H1 (cell line): Measurements from ENCODE around the gene AGAP1. TPM values are rescaled to one million over a fixed set of nuclear protein-coding genes. Genes with fewer than 3 reads are reported as not detected.

Experiments used
- CTCF ChIA-PET: fragments of 300-600 bp; sonication (Branson Sonifier 250); formaldehyde crosslinking; loops from one replicate; lab custom pipeline; 2021; ENCODE audit not compliant: partially characterized antibody; lab: Charles Lee
- POLR2A ChIA-PET: fragments of 300-600 bp; sonication (Branson Sonifier 250); formaldehyde crosslinking; loops from one replicate; lab custom pipeline; 2021; ENCODE audit warnings: inconsistent platforms; ENCODE audit not compliant: partially characterized antibody; lab: Charles Lee
- DNase-seq, 2 experiments: peaks; one replicate each; pipeline versions ENCODE4 v3.0.0 to v3.0.0-alpha.2; 2010 to 2022; ENCODE audit warnings: low spot score in 2 of 2, low read depth in 1 of 2, mixed read lengths in 1 of 2
- FAIRE-seq: peaks from 2 replicates; lab custom pipeline; 2011; peaks lifted over from hg19 to GRCh38; lab: Jason Lieb, UNC
- H2AFZ ChIP-seq: 2 replicates; pipeline ENCODE4 v1.8.1; 2012; ENCODE audit warnings: low read length, inconsistent platforms
- H2AK5ac ChIP-seq: 2 replicates; pipeline ENCODE4 v1.6.1; 2013; ENCODE audit warnings: low read depth, low read length
- H2BK120ac ChIP-seq: replicated peaks from 2 replicates; pipeline ENCODE3; 2013; ENCODE audit warnings: low read depth, low read length, inconsistent platforms
- H2BK12ac ChIP-seq: 2 replicates; pipeline ENCODE4 v1.6.1; 2013; ENCODE audit warnings: low read depth, low read length
- H2BK15ac ChIP-seq: 2 replicates; pipeline ENCODE4 v1.6.1; 2013; ENCODE audit warnings: low read length
- H2BK20ac ChIP-seq: 2 replicates; pipeline ENCODE4 v1.6.1; 2013; ENCODE audit warnings: low read length
- H2BK5ac ChIP-seq: 2 replicates; pipeline ENCODE4 v1.6.1; 2013; ENCODE audit warnings: low read depth, low read length
- H3K14ac ChIP-seq: 2 replicates; pipeline ENCODE4 v1.6.1; 2013; ENCODE audit warnings: inconsistent platforms; ENCODE audit not compliant: insufficient read length
- H3K18ac ChIP-seq: 2 replicates; pipeline ENCODE4 v1.6.1; 2013; ENCODE audit warnings: low read length; ENCODE audit errors: extremely low read depth
- H3K23ac ChIP-seq: 2 replicates; pipeline ENCODE4 v1.6.1; 2013; ENCODE audit warnings: inconsistent platforms; ENCODE audit not compliant: insufficient read length
- H3K23me2 ChIP-seq: 2 replicates; pipeline ENCODE4 v1.6.1; 2013; ENCODE audit warnings: low read depth, low read length
- H3K27ac ChIP-seq: 2 replicates; pipeline ENCODE4 v1.6.1; 2011; ENCODE audit warnings: low read depth, low read length, inconsistent platforms
- H3K27me3 ChIP-seq, 4 experiments: replicated peaks in 1 of 4; 1 replicate in 1 of 4; 2 replicates in 3 of 4; pipeline versions ENCODE4 v1.6.1 to v1.8.1; 2011 to 2013; ENCODE audit warnings: low read length in 3 of 4, mild to moderate bottlenecking in 3 of 4, inconsistent platforms in 2 of 4, mixed read lengths in 2 of 4, moderate library complexity in 1 of 4; ENCODE audit not compliant: control insufficient read depth in 3 of 4, insufficient read depth in 3 of 4; ENCODE audit errors: extremely low read depth in 1 of 4
- H3K36me3 ChIP-seq, 4 experiments: 2 replicates each; pipeline versions ENCODE4 v1.6.1 to v1.8.1; 2011 to 2013; ENCODE audit warnings: mild to moderate bottlenecking in 4 of 4, low read length in 3 of 4, moderate library complexity in 2 of 4, control low read depth in 1 of 4, inconsistent platforms in 1 of 4; ENCODE audit not compliant: insufficient read depth in 4 of 4, control insufficient read depth in 2 of 4
- H3K4ac ChIP-seq: replicated peaks from 2 replicates; pipeline ENCODE3; 2013; ENCODE audit warnings: low read length, low read depth, mixed read lengths, inconsistent platforms; ENCODE audit not compliant: insufficient read length
- H3K4me1 ChIP-seq, 4 experiments: replicated peaks in 1 of 4; 1 replicate in 1 of 4; 2 replicates in 3 of 4; pipeline versions ENCODE4 v1.6.1 to v1.8.1; 2011 to 2013; ENCODE audit warnings: low read length in 3 of 4, inconsistent platforms in 2 of 4, mixed read lengths in 1 of 4; ENCODE audit not compliant: insufficient read depth in 4 of 4, control insufficient read depth in 3 of 4
- H3K4me2 ChIP-seq, 2 experiments: 2 replicates each; pipeline versions ENCODE4 v1.6.1 to v1.8.1; 2011 to 2013; ENCODE audit warnings: low read depth in 2 of 2, low read length in 2 of 2, control low read depth in 1 of 2, inconsistent platforms in 1 of 2, mild to moderate bottlenecking in 1 of 2; ENCODE audit not compliant: insufficient read depth in 1 of 2
- H3K4me3 ChIP-seq, 4 experiments: fragments of 200-600, 300-600 bp in 1 of 4; sonication (generic), shearing (Covaris generic), sonication (Bioruptor Twin) in 1 of 4; 2 replicates each; pipeline versions ENCODE4 v1.5.1 to v1.8.1; 2011 to 2016; ENCODE audit warnings: low read length in 4 of 4, low read depth in 3 of 4, control low read depth in 2 of 4, inconsistent platforms in 2 of 4, mild to moderate bottlenecking in 2 of 4, mixed read lengths in 1 of 4, moderate library complexity in 1 of 4; ENCODE audit not compliant: insufficient read depth in 2 of 4; ENCODE audit errors: extremely low read depth in 1 of 4
- H3K56ac ChIP-seq: replicated peaks from 2 replicates; pipeline ENCODE3; 2013; ENCODE audit warnings: low read depth, mild to moderate bottlenecking, mixed read lengths, low read length, inconsistent platforms; ENCODE audit not compliant: insufficient read length
- H3K79me1 ChIP-seq: 2 replicates; pipeline ENCODE4 v1.6.1; 2013; ENCODE audit warnings: low read depth, low read length, control low read depth
- H3K79me2 ChIP-seq, 2 experiments: 2 replicates each; pipeline versions ENCODE4 v1.6.1 to v1.8.1; 2012 to 2013; ENCODE audit warnings: low read length in 2 of 2, mild to moderate bottlenecking in 2 of 2, inconsistent platforms in 1 of 2; ENCODE audit not compliant: insufficient read depth in 2 of 2, control insufficient read depth in 1 of 2
- H3K9ac ChIP-seq, 4 experiments: replicated peaks in 1 of 4; 1 replicate in 1 of 4; 2 replicates in 3 of 4; pipeline versions ENCODE4 v1.6.1 to v1.8.1; 2011 to 2013; ENCODE audit warnings: low read depth in 3 of 4, low read length in 3 of 4, control low read depth in 2 of 4, mild to moderate bottlenecking in 2 of 4, moderate library complexity in 2 of 4, inconsistent platforms in 1 of 4; ENCODE audit errors: extremely low read depth in 1 of 4
- H3K9me3 ChIP-seq, 2 experiments: 2 replicates each; pipeline versions ENCODE4 v1.6.1 to v1.8.1; 2012 to 2013; ENCODE audit warnings: mild to moderate bottlenecking in 2 of 2, moderate library complexity in 2 of 2, control low read depth in 1 of 2, inconsistent platforms in 1 of 2, low read depth in 1 of 2, low read length in 1 of 2, mixed read lengths in 1 of 2; ENCODE audit not compliant: insufficient read depth in 2 of 2
- H4K20me1 ChIP-seq, 2 experiments: replicated peaks in 1 of 2; 2 replicates each; pipeline versions ENCODE3 to v1.8.1; 2011 to 2013; ENCODE audit warnings: inconsistent platforms in 2 of 2, low read length in 2 of 2, mild to moderate bottlenecking in 1 of 2; ENCODE audit not compliant: insufficient read depth in 2 of 2, control insufficient read depth in 1 of 2
- H4K5ac ChIP-seq: 2 replicates; pipeline ENCODE4 v1.6.1; 2013; ENCODE audit warnings: low read length, low read depth, mixed read lengths, inconsistent platforms; ENCODE audit not compliant: insufficient read length
- H4K8ac ChIP-seq: 2 replicates; pipeline ENCODE4 v1.8.0; 2013; ENCODE audit warnings: mild to moderate bottlenecking, moderate library complexity, low read length, inconsistent platforms; ENCODE audit not compliant: insufficient read depth; ENCODE audit errors: extremely low read depth
- H4K91ac ChIP-seq: replicated peaks from 2 replicates; pipeline ENCODE3; 2013; ENCODE audit warnings: low read length, mixed read lengths, inconsistent platforms; ENCODE audit not compliant: insufficient read length
- EP300 ChIP-seq, 2 experiments: IDR thresholded peaks; 1 replicate in 1 of 2; 2 replicates in 1 of 2; pipeline ENCODE4 v1.6.1; 2011 to 2012; ENCODE audit warnings: low read depth in 2 of 2, low read length in 2 of 2, mild to moderate bottlenecking in 2 of 2, borderline replicate concordance in 1 of 2, inconsistent platforms in 1 of 2, moderate library complexity in 1 of 2
- FOSL1 ChIP-seq: IDR thresholded peaks from 2 replicates; pipeline ENCODE4 v1.6.1; 2011; ENCODE audit warnings: mild to moderate bottlenecking, low read depth, low read length, moderate library complexity; ENCODE audit not compliant: insufficient read depth
- GTF2F1 ChIP-seq: IDR thresholded peaks from 2 replicates; pipeline ENCODE4 v1.6.1; 2012; ENCODE audit warnings: low read depth, low read length, improper control_type of control experiment, borderline replicate concordance
- HDAC6 ChIP-seq: IDR thresholded peaks from one replicate; pipeline ENCODE4 v1.7.1; 2012; ENCODE audit warnings: low read depth, mild to moderate bottlenecking, inconsistent platforms, low read length, moderate library complexity
- KDM4A ChIP-seq: IDR thresholded peaks from one replicate; pipeline ENCODE4 v1.7.1; 2012; ENCODE audit warnings: low read depth, mild to moderate bottlenecking, moderate library complexity, low read length, inconsistent platforms; ENCODE audit not compliant: severe bottlenecking
- SIN3A ChIP-seq, 2 experiments: IDR thresholded peaks in 1 of 2; conservative IDR thresholded peaks in 1 of 2; 2 replicates each; pipeline ENCODE4 v1.6.1; 2011 to 2012; ENCODE audit warnings: low read length in 2 of 2, improper control_type of control experiment in 1 of 2, low read depth in 1 of 2, mild to moderate bottlenecking in 1 of 2
- SP2 ChIP-seq: IDR thresholded peaks from 2 replicates; pipeline ENCODE4 v1.6.1; 2012; ENCODE audit warnings: mild to moderate bottlenecking, low read length, inconsistent platforms
- SP4 ChIP-seq: IDR thresholded peaks from 2 replicates; pipeline ENCODE4 v1.6.1; 2012; ENCODE audit warnings: low read length, inconsistent platforms
- SRF ChIP-seq: IDR thresholded peaks from 2 replicates; pipeline ENCODE4 v1.6.1; 2011; ENCODE audit warnings: mild to moderate bottlenecking, low read depth, low read length, moderate library complexity
- WGBS, 2 experiments: shearing (Covaris generic) in 1 of 2; methylation state at CpG; one replicate each; pipeline versions ENCODE4 v1.1.6 to v1.1.7; 2013 to 2015; ENCODE audit warnings: low lambda C conversion rate in 2 of 2, mixed read lengths in 2 of 2, inconsistent platforms in 1 of 2, low coverage in 1 of 2, missing lambda C conversion rate in 1 of 2; ENCODE audit not compliant: insufficient replicate concordance in 2 of 2, insufficient coverage in 1 of 2, insufficient read length in 1 of 2; ENCODE audit errors: extremely low coverage in 1 of 2, missing lambda C conversion rate in 1 of 2; 5-methylcytosine and 5-hydroxymethylcytosine counted together
- polyA plus RNA-seq, 7 experiments: library from polyadenylated mRNA; depleted of rRNA in 3 of 7; stranded (reverse) in 5 of 7; unstranded in 2 of 7; fragments of >200 nt in 5 of 7; fragments of 200-250 nt in 2 of 7; gene quantifications; 1 replicate in 5 of 7; 2 replicates in 1 of 7; 4 replicates in 1 of 7; pipeline versions ENCODE4 v1.2.1 to v1.2.3, GENCODE V29; 2011 to 2013; ENCODE audit warnings: missing spikeins in 2 of 7, mixed read lengths in 2 of 7
- total RNA-seq: library from RNA; stranded (reverse); fragmentation: NEBNext Ultra II Directional; extraction: Animal tissue kit (Norgen Biotek cat#: 25700); gene quantifications from 2 replicates; pipeline ENCODE4 v1.2.1, GENCODE V29; 2021
- TF ChIP-seq, protein P1 (sequence below), 3 experiments: IDR thresholded peaks; 1 replicate in 2 of 3; 2 replicates in 1 of 3; pipeline versions ENCODE4 v1.5.1 to v1.6.1; 2011; ENCODE audit warnings: low read length in 3 of 3, mild to moderate bottlenecking in 3 of 3, inconsistent platforms in 2 of 3, low read depth in 1 of 3, moderate library complexity in 1 of 3; ENCODE audit not compliant: insufficient read depth in 1 of 3; ENCODE audit errors: control extremely low read depth in 1 of 3

Gene AGAP1
- total and polyA plus RNA-seq, 2 of the 8 experiments (the other 6 are each of a cell fraction or from before 2014, with no cell fraction given) = 18.1 to 39.4 TPM

DNA sequence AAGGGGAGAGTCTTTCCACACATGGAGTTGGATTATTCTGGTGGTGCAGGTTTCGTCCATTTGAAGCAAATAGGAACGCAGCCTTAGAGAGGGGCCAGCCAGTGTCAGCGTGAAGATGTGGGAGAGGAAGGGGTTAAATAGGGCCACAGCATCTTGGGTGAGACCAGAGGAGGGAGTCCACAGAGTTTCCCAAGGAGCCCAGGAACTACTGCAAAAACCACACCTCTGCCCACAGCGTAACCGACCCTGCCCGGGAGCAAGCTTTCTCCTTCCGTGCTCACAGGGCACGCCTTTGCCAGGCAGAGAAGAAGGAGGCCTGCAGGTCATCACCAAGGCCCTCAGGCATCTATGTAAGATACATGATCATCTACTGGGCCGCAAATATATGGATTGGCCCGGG is 314.5 kb downstream of the AGAP1 start:
- Histone ChIP-seq H3K56ac (no peak overlapping the region), H3K18ac (no peak overlapping the region), H3K79me2 (no peaks in the 10 kb centered on the region), H3K79me1 (no peaks in the 10 kb centered on the region; the same call in 1 of the 2 replicates), H3K27me3 (no peaks in the 10 kb centered on the region), H2AK5ac (no peak overlapping the region), H3K23ac (no peak overlapping the region), H3K36me3 (peaks cover 0 to 8% (median 2%) of the 10 kb centered on the region in 4 experiments; a peak in 2 of 8 replicates), H3K9me3 (no peaks in the 10 kb centered on the region), H3K27ac (no peak overlapping the region), H3K9ac (no peak overlapping the region), H3K4me3 (no peak overlapping the region), H2BK20ac (no peak overlapping the region), H3K4me2 (no peak overlapping the region), H2BK12ac (no peak overlapping the region), H2AFZ (no peak overlapping the region), H4K20me1 (peaks cover 0 to 8% of the 10 kb centered on the region in 2 experiments), H2BK5ac (no peak overlapping the region), H3K4me1 (peaks cover 6 to 17% (median 14%) of the 10 kb centered on the region in 4 experiments; a peak in 4 of 7 replicates), H2BK15ac (no peak overlapping the region), H3K14ac (no peak overlapping the region), H4K5ac (no peak overlapping the region), H4K91ac (no peak overlapping the region), H2BK120ac (no peak overlapping the region), H3K4ac (no peak overlapping the region), H3K23me2 (no peaks in the 10 kb centered on the region), H4K8ac (no peak overlapping the region)
- POLR2A ChIA-PET = no interaction called here
- DNase-seq (no peak), FAIRE-seq (no peak)
- WGBS, 2 experiments = 90% methylated on average over 10 of the region's 10 CpGs; no CpG with 5 or more reads in 1 of the 2 experiments
- CTCF ChIA-PET = interaction anchor here (0.7 to 1.2 kb wide), 4 partner anchors 15 to 36 kb away, joined by 3 to 4 read pairs (median 3); no protein-coding TSS in a partner anchor
- TF ChIP-seq SRF (no peak), GTF2F1 (no peak), HDAC6 (no peak), FOSL1 (no peak), SIN3A (conservative IDR thresholded peaks at IDR 0.05 in 1 of 2, IDR thresholded peaks at IDR 0.05 in 1 of 2; ENCODE audit: low read depth in 1 of 2, low read length in 2 of 2) (no peak), KDM4A (no peak), SP4 (no peak), EP300 (IDR thresholded peaks at IDR 0.05; ENCODE audit: borderline replicate concordance in 1 of 2, low read depth in 2 of 2, low read length in 2 of 2) (no peak), SP2 (no peak)
- TF ChIP-seq, protein P1, sequence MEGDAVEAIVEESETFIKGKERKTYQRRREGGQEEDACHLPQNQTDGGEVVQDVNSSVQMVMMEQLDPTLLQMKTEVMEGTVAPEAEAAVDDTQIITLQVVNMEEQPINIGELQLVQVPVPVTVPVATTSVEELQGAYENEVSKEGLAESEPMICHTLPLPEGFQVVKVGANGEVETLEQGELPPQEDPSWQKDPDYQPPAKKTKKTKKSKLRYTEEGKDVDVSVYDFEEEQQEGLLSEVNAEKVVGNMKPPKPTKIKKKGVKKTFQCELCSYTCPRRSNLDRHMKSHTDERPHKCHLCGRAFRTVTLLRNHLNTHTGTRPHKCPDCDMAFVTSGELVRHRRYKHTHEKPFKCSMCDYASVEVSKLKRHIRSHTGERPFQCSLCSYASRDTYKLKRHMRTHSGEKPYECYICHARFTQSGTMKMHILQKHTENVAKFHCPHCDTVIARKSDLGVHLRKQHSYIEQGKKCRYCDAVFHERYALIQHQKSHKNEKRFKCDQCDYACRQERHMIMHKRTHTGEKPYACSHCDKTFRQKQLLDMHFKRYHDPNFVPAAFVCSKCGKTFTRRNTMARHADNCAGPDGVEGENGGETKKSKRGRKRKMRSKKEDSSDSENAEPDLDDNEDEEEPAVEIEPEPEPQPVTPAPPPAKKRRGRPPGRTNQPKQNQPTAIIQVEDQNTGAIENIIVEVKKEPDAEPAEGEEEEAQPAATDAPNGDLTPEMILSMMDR (IDR thresholded peaks at IDR 0.05; ENCODE audit: control extremely low read depth in 1 of 3, insufficient read depth in 1 of 3, low read depth in 1 of 3, low read length in 3 of 3) = no peak
